ENCODE data around the gene PLCB1.

The PLCB1 gene

GRCh38 chr20:8293750-8294149 is 161.7 kb downstream of the PLCB1 start:
- DNase-seq (ENCODE audit: extremely low read depth in 1 of 2, low read depth in 1 of 2): no peak

- no peak for DNase-seq (ENCODE audit: extremely low read depth in 1 of 2, low read depth in 1 of 2)
These were observed 164.5 kb downstream of the PLCB1 start for GRCh38 chr20:8296536-8296935.

DNA sequence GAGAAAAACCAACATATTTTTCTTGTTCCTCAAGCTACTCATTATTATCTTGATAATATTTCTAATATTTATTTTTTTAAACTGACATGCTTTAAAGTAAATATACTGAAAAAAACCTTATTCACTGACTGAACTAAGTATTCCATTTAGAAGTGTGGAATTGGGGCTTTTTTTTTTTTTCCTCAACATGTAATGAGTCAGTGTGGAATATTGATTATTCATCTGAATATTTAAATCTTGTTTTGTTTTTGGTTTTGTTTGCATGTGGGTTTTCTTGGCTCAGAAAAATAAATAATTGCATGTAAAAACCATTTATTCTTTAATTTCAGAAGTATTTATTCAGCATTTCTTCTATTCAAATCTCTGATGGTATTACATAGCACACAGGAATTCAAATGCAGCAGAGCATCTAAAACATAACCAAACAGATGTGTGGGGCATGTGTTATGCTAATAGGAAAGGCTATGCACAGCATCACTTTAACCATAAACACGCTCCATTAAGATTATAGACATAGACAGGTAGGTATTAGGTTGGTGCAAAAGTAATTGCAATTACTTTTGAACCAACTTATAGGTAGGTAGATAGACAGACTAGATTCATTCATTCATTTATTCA is 166.5 kb downstream of the PLCB1 start:
- DNase-seq (ENCODE audit: extremely low read depth in 1 of 2, low read depth in 1 of 2): no peak

GRCh38 chr20:8299921-8300320 is 167.9 kb downstream of the PLCB1 start:
- DNase-seq (ENCODE audit: extremely low read depth in 1 of 2, low read depth in 1 of 2): no peak

DNA sequence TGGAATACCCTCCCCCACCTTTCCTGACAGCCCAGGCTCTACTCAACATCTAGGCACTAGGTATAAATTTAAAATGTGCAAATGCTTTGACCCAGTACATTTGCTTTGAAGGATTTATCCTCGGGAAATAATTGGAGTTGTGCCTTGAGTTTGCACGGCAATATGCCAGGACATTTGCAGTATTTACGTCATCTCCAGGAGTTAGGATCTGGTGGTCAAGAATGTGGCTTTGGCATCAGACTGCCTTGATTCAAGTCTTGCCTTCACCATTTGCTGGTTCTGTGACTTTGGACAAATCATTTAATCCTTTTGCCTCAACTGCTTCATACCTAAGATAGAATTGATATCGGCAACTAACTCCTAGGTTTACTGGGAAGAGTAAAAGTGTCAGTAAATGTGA is 169.6 kb downstream of the PLCB1 start:
- no peak for DNase-seq (ENCODE audit: extremely low read depth in 1 of 2, low read depth in 1 of 2)

GRCh38 chr20:8303651-8304050 is 171.6 kb downstream of the PLCB1 start:
- DNase-seq (ENCODE audit: extremely low read depth in 1 of 2, low read depth in 1 of 2): no peak

DNA sequence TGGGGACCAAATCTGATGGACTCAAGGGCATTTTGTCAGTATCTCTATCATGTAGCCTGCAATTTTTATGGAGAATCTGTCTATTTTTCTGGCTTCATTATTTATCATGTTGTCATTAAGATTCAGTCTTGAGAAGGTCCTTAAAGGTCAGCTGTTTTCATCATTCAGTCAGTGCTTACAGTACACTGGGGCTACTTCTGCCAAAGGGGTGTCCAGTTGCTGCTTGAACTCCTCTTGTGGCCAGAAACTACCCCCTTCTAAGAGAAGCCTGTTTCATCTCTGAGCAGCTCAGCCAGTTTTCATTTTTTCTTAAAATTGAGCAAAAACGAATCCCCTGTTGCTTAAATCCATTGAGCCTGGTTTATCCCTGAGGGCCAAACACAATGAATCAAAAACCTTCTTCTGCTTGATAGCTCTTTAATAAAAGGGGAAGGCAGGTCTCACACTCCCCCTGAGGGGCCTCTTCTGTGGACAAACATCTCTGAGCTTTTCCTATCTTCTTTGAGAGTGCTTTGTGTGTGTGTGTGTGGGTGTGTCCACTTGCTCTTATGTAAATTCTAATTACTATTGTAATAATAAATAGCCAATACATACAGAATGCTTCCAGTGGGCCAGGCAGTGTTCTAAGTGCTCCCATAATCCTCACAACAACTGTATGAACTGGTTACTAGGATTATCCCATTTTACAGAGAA is 172.2 kb downstream of the PLCB1 start:
- no peak for DNase-seq (ENCODE audit: extremely low read depth in 1 of 2, low read depth in 1 of 2)

DNA sequence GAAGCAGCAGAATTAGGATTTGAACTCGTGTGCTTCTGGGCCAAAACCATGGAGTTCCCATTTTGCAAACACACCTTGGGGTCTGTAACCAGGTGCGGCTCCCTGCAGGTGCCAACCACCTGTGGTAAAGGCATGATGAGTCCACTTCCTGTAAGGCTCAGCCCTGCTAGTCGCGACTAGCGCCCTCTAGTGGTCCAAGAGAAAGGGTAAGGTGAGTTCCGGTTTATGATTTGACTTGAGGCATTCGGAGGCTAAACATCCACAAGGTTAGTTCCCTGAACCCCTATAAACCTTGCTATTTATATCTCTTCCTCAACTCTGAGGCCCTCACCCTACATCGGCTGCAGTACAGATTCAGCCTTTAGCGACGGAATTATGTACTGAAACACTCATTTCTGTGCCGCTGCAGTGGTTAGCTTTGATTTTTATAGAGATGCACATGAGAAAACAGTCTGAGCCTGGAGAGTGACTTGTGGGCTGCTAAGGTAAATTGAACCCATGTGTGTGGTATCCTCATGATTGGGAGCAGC is 173.4 kb downstream of the PLCB1 start:
- DNase-seq (ENCODE audit: extremely low read depth in 1 of 2, low read depth in 1 of 2): peak; percentile 27 to 33

GRCh38 chr20:8306937-8307336 is 174.9 kb downstream of the PLCB1 start:
- DNase-seq (ENCODE audit: extremely low read depth in 1 of 2, low read depth in 1 of 2): no peak

DNA sequence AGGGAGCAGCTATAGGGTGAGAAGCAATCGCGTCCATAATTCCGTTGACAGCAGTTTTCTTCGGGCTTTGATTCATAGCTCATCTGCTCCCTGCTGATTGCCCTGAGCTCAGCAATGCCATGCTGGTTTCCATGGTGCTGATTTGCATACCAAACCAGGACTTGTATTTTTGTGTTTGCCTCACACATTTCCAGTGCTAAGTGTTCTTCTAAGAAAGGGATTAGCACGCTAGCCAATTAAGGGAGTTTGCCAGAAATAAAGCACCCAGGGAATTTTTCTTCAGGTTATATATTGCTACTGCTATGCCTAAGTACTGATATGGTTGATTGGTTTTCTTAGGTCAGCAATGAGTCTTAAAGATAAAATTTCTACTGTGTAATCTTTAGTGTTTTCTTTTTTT is 177.6 kb downstream of the PLCB1 start:
- no peak for DNase-seq (ENCODE audit: extremely low read depth in 1 of 2, low read depth in 1 of 2)

- no peak for DNase-seq (ENCODE audit: extremely low read depth in 1 of 2, low read depth in 1 of 2)
These were observed 178.6 kb downstream of the PLCB1 start for GRCh38 chr20:8310618-8311017.

- DNase-seq (ENCODE audit: extremely low read depth in 1 of 2, low read depth in 1 of 2): no peak
These were observed 181.0 kb downstream of the PLCB1 start for GRCh38 chr20:8313073-8313472.

DNA sequence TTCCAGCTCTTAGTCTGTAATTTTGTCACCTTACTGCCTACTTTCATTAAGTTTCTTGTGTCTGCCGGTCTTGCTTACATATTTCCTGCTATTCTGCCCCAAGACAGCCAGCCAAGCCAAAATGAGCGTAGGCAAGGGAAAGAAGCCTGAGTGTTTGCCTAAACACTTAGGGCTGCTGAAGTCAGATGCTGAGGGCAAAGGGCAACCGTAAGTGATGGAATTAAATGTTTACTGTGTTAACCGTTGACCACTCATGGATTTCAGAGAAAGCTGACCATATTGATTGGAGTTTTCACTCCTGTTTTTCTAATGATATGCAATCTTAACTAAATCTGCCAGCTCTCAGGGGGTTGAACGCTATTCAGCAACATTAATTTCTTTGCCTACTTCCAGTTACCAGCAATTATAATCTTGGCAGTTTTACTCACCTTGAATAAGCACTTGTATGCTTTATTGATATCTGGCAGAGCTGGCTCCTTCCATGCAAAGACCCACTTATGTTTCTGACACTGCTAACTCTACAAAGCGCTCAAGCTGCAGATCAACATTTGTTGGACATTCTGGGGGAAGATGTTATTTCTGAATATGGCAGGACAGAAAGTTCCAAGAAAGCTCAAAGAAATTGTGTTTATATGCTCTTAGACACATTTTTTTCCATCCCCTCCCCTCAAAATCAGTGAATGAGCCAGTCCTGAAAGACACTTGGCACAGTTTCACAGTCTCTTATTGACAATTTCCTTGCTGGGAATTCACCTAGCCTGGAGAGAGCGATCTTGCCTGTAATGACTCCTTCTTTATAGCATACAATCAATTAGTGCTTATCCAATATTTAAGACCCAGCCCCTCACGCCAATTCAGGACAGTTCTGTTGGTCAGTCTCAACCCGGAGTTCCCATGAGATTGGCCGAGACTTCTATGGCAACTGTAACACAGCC is 183.8 kb downstream of the PLCB1 start:
- no peak for DNase-seq (ENCODE audit: extremely low read depth in 1 of 2, low read depth in 1 of 2)

- DNase-seq (ENCODE audit: extremely low read depth in 1 of 2, low read depth in 1 of 2): no peak
These were observed 185.4 kb downstream of the PLCB1 start for GRCh38 chr20:8317448-8317847.

DNA sequence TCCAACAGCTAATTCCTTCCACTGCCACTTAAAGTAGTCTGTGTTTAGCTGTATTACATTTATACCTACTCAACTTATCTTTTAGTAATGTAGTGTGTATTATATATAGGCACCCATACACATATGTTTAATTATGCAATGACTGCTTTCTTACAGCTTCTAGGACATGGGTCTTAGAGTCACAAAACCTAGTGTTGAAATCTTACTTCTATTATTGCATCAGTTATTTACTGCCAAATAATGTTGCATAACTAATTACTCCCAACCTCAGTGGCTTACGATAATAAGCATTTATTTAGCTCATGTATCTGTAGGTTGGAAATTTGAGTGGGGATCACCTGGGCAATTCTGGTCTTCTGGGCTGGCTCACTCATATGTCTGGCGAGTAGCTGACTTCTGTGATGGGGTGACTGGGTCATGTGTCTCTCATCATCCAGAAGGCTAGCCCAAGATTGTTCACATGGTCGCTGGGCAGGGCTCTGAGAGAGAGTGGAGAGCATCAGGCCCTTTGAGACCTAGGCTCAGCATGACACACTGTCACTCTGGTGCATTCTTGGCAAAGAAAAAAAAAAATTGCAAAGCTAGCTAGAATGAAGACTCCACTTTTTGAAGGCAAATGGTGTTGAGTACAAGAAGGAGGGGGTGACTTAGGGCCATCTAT is 187.0 kb downstream of the PLCB1 start:
- DNase-seq (ENCODE audit: extremely low read depth in 1 of 2, low read depth in 1 of 2): no peak

- no peak for DNase-seq (ENCODE audit: extremely low read depth in 1 of 2, low read depth in 1 of 2)
These were observed 188.2 kb downstream of the PLCB1 start for GRCh38 chr20:8320306-8320705.

- no peak for DNase-seq (ENCODE audit: extremely low read depth in 1 of 2, low read depth in 1 of 2)
These were observed 188.9 kb downstream of the PLCB1 start for GRCh38 chr20:8321001-8321400.

GRCh38 chr20:8322662-8323217 is 190.7 kb downstream of the PLCB1 start:
- no peak for DNase-seq (ENCODE audit: extremely low read depth in 1 of 2, low read depth in 1 of 2)

DNA sequence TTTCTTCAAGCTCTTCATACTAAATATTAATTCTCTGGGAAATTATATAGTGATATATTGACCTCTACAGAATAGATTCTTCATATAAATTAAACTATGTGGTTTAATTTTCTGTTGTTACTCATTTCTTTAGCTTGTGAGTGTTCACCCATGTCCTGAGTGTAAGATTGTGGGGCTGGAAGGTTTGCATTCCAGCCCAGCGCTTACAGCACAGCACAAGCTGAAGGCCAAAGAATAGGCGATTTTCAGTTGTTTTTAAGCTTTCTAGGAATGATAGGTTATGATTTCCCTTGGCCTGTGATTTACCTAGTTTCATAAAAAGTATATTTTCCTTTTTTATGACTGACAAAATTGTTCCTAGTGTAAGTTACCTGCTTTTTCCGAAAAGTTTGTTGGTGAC is 194.1 kb downstream of the PLCB1 start:
- no peak for DNase-seq (ENCODE audit: extremely low read depth in 1 of 2, low read depth in 1 of 2)

DNA sequence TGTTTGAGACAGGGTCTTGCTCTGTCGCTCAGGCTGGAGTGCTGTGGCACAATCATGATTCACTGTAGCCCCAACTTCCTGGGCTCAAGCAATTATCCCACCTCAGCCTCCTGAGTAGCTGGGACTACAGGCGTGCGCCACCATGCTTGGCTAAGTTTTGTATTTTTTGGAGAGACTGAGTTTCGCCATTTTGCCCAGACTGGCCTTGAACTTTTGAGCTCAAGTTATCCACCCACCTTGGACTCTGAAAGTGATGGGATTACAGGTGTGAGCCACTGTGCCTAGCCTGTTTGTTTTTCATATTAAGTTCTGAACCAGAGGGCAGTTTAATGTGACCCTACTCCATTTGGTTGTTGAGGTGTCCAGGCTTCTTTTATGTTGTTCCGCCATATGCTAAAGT is 194.8 kb downstream of the PLCB1 start:
- no peak for DNase-seq (ENCODE audit: extremely low read depth in 1 of 2, low read depth in 1 of 2)

- no peak for DNase-seq (ENCODE audit: extremely low read depth in 1 of 2, low read depth in 1 of 2)
These were observed 196.1 kb downstream of the PLCB1 start for GRCh38 chr20:8328189-8328588.
